ENCODE data around the gene PCP4L1.

DNA sequence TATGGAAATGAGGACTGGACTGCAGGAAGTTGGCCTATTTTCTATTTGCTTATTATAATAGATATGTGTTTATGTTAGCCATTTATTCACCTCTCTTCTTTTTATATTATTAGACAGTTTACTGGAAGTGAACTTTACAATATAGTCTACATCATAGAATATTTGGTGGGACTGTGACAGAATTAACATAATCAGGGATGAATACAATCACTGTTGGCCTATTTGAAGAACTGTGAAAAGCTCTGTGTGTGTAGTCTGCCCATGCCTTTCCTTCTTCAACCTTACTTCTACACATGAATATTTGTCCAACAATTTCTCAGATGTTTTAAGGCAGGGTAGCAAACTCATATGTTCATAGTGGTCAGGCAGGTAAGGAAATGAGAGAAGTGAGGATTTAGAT, 38.9 kb downstream of the PCP4L1 start:
- TF ChIP-seq, protein P1, sequence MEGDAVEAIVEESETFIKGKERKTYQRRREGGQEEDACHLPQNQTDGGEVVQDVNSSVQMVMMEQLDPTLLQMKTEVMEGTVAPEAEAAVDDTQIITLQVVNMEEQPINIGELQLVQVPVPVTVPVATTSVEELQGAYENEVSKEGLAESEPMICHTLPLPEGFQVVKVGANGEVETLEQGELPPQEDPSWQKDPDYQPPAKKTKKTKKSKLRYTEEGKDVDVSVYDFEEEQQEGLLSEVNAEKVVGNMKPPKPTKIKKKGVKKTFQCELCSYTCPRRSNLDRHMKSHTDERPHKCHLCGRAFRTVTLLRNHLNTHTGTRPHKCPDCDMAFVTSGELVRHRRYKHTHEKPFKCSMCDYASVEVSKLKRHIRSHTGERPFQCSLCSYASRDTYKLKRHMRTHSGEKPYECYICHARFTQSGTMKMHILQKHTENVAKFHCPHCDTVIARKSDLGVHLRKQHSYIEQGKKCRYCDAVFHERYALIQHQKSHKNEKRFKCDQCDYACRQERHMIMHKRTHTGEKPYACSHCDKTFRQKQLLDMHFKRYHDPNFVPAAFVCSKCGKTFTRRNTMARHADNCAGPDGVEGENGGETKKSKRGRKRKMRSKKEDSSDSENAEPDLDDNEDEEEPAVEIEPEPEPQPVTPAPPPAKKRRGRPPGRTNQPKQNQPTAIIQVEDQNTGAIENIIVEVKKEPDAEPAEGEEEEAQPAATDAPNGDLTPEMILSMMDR (IDR thresholded peaks at IDR 0.05) = no peak
- no peak for TF ChIP-seq POLR2A (IDR thresholded peaks at IDR 0.05)

All from ovary (tissue), 3 donors.